Spleen (tissue), 7 donors: ENCODE measurements around the gene CSNK1A1.

Experiments
- CTCF ChIP-seq, 11 experiments: fragments of 200-600 bp in 7 of 11; fragments of 450-650 bp in 4 of 11; sonication (generic) in 4 of 11; IDR thresholded peaks in 8 of 11; conservative IDR thresholded peaks in 3 of 11; 1 replicate in 7 of 11; 2 replicates in 4 of 11; pipeline versions ENCODE4 v1.4.0 to v1.8.0; 2016 to 2021; ENCODE audit warnings: antibody characterized with exemption in 11 of 11, inconsistent platforms in 4 of 11, mild to moderate bottlenecking in 1 of 11
- POLR2A ChIP-seq, 3 donors: fragments of 450-650 bp; IDR thresholded peaks; one replicate each; pipeline ENCODE4 v1.5.1; 2017; ENCODE audit warnings: antibody characterized with exemption in 3 of 3, mild to moderate bottlenecking in 1 of 3
- POLR2AphosphoS5 ChIP-seq, 3 donors: sonication (generic); formaldehyde crosslinking; IDR thresholded peaks; one replicate each; pipeline ENCODE4 v1.5.1; 2017; ENCODE audit warnings: antibody characterized with exemption in 3 of 3
- donor health status: DM: no; HTN: no; CAD: no; lungs with moderate emphysema.
- donor health status: DM: no; HTN: no; CAD: no.
- donor health status: DM: no; HTN: no; CAD: no.

GRCh38 chr5:149493316-149493715 lies 57.9 kb downstream of the CSNK1A1 start:
- TF ChIP-seq POLR2AphosphoS5 (IDR thresholded peaks at IDR 0.05): no peak
- TF ChIP-seq POLR2A (IDR thresholded peaks at IDR 0.05): no peak
- no peak for TF ChIP-seq CTCF (IDR thresholded peaks at IDR 0.05 in 8 of 11, conservative IDR thresholded peaks at IDR 0.05 in 3 of 11)
